ENCODE results near the gene BRSK2.

- TF ChIP-seq CTCF (IDR thresholded peaks at IDR 0.05) (no peak), POLR2AphosphoS5 (IDR thresholded peaks at IDR 0.05) (no peak), POLR2A (IDR thresholded peaks at IDR 0.05) (no peak)
Measured at GRCh38 chr11:1360181-1360834, 29.4 kb upstream of the BRSK2 start.

Measured in breast epithelium (tissue), 3 donors.